Glomerular visceral epithelial cell (primary cell): ENCODE data around the gene MS4A15.
A peak's percentile ranks its signal among the peaks of the same experiment; 100 is the strongest.

ENCODE experiments used
- DNase-seq: peaks from one replicate; pipeline ENCODE4 v3.0.0-alpha.2; 2016; ENCODE audit errors: extremely low spot score

Gene MS4A15

DNA sequence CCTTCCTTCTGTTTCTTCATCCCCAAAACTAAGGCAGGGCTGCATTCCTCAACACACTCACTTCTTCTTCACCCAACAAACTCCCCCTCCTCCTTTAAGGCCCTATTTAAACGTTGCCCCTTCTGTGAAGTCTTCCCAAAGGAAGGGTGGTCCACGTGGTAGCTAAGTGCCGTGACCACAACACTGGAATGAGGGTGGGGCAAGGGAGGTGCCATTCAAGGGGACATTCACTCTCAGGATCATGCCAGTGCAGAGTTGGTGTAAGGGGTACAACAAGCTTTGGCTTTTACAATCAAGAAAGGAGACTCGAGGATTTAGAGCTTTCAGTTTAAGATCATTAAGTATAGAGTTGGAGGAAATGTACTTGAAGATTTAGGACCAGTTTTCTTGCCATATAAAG, 20.4 kb downstream of the MS4A15 start:
- DNase-seq, result no peak

DNA sequence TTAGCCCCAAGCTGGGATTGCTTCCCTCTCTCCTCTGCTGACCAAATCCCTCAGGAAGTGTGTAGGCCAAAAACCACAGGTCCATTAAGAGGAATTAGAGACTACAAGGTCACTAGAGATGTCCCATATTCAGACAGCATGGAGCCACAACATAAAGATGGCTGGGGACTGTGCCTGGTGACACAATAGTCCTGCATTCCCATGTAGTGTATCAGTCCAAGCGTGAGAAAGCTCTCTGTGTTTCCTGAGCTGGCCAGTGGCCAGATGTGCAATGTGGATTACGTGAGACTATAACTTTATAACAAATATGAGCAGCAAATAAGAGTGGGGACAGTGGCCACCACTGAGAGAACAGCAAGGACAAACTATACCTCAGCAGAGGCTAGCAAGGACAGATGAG, 20.9 kb downstream of the MS4A15 start:
- DNase-seq, result peak; percentile 42

DNA sequence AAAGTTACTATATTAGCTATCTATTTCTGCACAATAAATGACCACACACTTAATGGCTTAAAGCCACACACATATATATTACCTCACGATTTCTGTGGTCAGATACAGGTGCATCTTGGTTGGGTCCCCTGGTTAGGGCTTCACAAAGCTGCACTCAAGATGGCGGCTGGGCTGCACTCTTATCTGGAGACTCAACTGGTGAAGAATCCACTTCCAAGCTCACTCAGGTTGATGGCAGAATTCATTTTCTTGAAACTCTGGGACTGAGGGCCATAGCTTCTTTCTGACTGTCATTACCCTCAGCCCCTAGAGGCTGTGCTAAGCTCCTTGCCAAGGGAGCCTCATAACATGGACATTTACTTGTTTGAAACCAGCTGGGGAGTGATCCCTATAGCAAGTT, 23.4 kb downstream of the MS4A15 start:
- no peak for DNase-seq

DNA sequence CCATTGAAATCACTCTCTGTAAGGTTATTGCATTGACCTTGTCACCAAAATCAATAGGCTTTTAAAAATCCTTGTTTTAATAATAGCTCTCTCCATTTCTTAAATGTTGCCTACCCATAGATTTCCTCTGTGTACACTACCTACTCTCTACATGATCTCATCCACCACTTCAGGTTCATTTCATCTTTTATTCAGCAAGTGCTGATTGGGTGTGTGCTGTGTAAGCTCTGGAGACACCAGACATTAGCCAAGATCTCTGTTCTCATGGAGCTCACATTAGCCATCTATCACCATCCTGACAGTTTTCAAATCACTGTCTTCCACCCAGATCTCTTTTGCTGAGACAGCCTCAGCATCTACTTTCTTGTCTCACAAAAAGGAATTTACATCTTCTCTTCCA, 24.1 kb downstream of the MS4A15 start:
- no peak for DNase-seq

DNA sequence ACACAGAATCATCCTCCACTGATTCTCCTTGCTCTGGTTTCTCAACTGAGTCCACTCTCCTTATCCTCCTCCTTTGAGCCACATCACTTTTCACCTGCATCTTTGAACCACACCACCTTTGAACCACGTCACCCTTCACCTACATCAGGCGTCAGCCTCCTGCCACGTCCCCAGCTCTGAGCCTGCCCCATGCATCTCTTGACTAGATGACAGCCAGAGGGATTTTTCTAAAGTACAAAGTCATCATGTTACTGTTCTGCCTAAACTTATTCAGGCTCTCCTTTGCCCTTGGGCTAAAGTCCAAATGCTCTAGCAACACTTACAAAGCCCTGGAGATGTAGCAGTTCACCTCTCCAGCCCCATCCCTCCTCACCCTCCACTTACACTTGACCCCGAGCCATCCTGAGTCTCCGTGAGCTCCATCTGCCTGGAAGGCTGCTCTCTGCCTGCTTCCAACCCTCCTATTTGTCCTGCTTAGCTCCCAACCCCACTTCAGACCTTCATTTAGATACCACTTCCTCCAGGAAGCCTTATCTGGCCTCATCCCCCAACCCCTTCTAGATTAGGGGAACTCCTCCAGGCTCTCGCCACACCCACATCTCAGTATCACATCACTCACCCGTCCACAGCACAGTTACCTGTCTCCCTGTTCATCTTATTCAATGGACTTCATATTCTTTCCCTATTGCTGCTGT, 24.8 kb downstream of the MS4A15 start:
- DNase-seq, result no peak

DNA sequence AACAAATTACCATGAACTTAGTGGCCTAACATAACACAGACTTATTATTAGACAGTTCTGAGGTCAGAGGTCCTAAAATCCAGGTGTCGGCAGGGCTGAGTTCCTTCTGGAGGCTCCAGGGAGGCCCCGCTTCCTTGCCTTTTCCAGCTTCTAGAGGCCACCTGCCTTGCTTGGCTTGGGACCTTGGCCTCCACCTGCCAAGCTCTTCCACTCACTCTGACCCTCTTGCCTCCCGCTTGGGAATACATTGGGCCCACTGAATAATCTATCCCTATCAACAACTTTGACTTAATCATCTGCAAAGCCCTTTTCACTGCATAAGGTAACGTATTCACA, 25.3 kb downstream of the MS4A15 start:
- no peak for DNase-seq

DNA sequence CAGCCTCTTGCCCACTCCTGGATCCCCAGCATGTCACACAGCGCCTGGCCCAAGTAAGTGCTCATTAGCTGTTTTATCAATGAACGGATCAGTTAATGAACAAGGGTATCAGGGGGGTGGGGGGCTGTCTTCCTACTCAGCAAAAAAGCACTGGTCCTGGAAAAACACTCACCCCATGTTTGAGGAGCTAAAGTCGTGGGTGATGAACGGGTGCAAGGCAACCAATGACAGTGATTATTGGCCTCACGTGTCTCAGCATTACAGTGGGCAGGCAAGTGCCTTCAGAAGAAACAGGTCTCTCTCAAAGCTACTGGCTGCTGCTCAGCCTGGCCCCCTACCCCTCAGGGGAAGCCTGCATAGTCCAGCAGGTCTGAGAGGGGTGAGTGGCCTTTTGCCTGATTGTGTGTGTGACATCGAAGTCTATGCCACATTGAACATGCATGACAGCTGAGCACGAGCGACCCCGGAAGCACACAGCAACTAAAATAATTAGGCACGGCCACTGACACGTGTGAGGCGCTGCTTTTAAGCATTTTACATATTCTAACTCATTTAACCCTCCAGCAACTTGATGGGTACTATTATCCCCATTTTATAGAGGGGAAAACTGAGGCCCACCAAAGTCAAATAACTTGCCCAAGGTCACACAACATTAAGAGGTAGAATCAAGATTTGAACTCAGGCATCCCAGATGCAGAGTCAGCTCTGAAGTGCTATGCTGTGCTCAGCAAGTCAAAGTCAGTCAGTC, 25.9 kb downstream of the MS4A15 start:
- DNase-seq, result no peak

DNA sequence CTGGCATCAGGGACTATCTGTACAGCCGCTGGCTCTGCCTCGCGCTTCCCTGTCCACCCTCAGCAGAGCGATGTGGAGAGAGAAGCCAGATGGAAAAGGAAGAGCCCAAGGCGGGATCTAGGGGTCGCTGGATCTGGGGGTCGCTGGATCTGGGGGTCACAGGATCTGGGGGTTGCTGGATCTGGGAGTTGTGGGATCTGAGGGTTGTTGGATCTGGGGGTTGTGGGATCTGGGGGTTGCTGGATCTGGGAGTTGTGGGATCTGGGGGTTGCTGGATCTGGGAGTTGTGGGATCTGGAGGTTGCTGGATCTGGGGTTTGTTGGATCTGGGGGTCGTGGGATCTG, 26.4 kb downstream of the MS4A15 start:
- no peak for DNase-seq

DNA sequence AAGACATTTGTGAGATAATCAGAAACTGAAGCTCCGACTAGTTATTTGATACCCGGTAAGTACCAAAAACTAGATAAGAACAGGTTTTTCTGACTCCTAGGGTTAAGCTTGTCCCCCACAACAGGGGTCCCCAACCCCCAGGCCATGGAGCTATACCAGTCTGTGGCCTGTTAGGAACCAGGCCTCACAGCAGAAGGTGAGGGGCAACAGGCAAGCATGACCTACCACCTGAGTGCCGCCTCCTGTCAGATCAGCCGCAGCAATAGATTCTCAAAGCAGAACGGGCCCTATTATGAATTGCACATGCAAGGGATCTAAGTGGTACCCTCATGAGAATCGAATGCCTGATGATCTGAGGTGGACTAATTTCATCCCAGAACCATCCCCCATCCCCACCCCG, 27.2 kb downstream of the MS4A15 start:
- DNase-seq, result no peak

DNA sequence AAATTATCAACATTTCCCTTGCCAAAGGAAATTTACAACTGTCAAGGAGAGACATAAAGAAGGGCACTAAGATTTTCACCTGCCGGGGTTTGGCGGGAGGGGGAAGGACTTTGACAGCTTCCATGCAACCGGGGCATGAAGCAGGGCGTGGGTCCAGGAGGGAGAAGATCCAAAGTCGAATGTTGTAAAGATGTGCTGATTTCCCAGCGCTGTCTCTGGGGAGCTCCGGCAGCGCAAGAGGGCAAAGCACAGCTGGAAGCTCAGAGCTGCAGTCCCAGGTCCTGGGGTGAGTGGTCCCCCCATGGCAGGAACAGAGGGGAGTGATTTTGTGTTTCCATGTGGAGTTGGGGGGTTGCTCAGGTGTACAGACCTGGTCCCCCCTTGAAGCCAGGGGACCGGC, 28.5 kb downstream of the MS4A15 start, which contains the start of gene MS4A10:
TSS of gene MS4A10 (plus strand) at position 198 of the 400 bp plus-strand sequence. CDS start 5,003 bp downstream, outside the sequence.
- DNase-seq, result no peak

DNA sequence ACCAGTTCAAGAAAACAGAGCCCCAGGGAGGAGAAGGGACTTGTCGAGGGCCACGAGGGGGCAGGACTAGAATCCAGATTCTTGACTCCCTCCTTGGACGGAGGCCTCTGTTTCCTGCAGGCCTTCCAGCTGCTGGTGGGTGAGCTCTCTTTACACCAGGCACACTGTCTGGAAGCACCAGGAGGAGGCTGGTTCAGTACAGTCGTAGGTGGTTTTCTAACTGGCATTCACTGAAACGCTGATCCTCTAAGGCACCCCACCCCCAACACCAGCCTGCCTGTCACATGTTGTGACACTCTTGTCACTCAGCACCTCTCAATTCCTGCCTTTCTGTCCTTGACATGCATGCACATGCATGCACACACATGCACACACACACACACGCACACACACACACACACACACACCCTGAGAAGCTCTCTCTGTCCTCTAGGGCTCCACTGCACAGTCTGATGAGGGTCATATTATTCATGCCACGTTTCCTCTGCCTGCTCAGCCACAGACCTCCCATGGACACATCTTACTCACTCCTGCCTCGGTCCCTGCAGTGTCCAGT, 29.2 kb downstream of the MS4A15 start:
- DNase-seq, result peak; percentile 47

DNA sequence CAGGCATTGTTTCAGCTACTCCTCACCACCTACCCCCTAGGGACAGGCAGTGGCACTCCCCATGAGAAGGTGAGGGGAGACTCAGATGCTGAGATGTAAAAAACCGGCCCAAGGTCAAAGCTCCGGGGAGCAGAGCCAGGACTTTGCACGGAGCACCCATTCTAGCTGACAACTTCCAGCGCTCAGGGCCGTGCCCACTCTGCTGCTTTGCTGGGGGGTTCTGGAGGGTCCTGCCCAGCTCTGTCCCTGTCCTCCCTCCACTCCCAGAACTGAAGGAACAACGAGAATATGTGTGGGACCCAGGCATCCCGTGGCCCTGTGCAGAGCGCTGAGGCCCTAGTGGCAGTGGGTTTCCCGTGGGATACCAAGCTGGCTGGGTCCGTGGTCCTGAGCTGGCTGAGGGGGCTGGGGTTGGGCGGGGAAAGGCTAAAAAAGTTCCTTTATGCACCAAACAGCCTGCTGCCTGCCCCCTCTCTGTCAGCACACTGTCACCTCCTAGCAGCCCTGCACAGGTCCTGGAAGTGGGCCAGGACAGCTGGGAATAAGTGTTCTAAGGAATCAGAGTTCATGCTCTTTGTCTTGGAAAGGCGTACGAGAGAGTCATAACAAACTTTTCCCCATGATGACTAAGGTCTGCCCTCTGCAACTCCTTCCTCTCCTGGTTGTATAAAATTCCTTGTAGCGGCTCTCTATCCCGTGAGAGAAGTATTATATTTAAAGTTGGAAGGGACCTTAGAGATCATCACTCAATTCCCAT, 30.3 kb downstream of the MS4A15 start:
- DNase-seq, result peak; percentile 57

DNA sequence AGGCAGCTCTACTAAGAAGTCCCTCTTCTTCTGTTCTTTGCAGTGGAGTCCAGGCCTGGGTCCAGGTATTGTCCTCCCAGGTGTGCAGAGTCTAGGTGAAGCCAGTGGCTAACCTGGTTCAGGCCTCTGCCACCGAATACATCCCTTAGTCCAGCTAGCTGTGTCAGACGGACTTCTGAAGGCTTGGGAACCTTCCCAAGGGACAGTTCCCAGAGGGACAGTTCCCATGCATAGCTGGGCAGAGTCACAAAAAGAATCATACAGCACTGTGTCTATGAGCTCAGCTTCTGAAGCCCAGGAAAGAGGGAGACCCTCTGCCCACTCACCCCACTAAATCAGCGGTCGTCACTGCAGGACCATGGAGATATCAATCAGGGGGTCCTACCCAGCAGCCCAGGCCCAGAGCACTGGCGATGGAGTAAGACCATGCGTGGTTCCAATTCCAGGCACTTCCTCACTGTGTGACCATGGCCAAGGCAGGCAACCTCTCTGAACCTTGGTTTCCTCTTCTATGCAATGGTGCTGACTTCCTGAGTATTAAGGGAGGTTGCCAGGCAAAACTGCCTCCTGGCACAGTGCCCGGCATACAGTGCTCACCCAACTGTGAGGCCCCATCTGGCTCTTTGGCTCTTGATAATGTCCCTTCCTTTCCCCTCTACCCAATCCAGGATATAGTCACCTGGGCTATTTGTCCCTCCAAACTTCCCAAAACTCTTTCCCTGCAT, 31.9 kb downstream of the MS4A15 start:
- peak; percentile 10 for DNase-seq

DNA sequence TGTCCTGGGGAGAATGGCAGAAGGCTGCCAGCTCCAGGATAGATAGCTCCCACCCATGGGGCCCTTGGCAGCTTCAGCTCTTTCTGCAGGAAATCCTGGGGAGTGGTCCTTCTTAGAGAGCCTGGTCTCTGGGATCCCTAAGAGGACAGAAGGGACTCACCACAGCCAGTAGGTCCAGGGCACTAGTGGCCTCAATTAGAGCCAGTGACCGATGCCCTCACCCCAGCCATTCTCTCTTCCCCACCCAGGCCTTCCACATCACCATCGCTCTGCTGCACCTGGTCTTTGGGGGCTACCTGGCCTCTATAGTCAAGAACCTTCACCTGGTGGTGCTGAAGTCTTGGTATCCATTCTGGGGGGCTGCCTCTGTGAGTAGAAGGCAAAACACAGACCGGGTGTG, 34.1 kb downstream of the MS4A15 start:
- DNase-seq, result no peak

DNA sequence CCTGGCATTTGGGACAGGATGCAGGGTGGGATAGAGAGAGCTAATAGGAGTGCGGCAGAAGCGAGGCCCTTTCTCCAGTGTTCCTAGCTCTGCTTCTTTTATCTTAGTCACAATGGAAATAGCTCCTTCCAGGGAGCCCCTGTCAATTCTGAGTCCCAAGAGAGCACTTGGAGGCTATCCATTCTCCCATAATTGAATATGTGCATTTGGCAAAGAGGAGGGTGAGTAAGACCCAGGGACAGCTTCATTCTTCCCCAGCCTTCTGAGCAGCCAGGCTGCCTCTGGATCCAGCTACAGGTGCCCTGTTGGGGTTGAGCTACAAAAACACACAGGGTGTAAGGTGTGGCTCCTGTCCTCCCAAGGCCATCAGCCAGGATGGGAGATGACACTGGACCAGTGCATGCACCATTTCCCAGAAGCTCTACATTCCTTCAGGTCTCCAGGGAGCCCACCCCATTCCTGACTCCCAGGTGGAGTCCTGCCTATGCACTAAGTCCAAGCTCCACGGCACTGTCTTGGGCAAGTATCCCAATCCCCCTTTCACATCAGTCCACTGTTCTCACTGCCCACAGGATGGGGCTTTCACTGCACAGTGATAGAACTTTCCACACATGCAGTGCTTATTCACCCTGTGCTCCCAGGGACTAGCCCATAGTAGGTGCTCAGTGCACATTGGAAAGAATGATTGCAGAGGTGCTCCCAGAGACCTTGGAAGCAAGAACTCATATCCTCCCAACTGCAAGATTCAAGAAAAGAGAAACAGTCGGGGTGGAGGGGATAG, 34.7 kb downstream of the MS4A15 start:
- no peak for DNase-seq

DNA sequence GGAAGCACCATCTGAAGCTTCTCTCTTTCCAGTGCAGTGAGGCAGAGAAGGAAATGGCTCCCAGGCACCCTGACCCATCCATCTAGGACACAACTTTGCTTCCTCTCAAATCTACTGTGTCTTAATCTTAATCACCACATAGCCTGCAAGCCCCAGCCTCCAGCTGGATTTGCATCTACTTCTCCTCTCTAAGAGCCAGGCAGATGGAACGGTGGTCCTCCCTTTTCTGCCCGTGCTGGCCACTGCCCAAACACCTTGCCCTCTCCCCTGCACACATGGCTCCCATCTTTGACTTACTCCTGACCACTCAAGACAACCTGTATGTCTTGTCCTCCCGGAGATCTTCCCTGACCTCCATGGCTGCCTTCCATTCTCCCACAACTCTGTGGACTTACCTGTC, 35.9 kb downstream of the MS4A15 start:
- no peak for DNase-seq

DNA sequence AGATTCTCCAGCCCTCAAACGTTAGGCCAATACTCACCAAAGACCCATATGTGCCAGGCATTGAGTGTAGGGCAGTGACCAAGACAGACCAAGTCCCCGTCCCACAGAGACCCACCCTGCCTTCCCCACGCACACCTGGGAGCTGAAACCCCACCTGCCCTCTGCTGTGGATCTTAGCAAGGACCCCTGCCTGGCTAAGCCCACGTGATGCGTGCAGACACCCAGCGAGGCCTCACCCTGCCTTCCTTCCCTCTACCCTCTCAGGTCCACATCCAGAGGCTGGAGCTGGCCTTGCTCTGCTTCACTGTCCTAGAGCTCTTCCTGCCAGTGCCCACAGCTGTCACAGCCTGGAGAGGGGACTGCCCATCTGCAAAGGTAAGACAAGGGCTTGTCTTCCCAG, 38.6 kb downstream of the MS4A15 start:
- no peak for DNase-seq

DNA sequence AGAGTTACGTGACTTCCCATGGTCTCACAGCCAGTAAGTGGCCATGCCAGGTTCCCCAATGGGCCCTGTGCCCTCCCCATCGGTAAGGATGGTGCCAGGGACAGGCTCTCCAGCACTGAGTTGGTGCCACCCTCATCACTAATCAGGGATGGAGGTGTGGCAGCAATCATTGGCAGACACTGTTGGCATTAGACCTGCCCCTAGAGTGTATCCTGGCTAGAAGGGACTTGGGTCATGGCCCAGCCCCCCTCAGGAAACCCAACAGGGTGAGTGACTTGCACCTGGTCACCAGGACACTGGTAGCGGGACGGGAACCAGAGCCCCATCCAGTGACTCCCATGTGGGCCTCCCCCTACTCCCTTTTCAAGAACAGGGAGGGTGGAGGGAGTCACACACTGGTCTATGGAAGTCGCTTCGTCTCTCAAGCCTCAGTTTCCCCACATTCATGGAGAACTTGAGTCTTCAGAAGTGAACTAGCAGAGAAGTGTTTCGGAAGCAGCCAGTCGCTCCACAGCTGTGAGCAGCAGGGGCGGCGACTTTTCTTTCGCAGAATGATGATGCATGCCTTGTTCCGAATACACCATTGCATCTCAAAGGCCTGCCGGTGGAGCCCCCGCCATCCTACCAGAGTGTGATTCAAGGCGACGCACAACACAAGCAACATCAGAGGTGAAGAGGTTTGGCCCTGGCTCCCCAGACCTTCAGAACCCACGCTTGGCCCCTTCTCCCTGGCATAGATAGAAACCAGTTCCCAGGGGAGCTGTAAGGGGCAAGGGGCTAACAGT, 41.4 kb downstream of the MS4A15 start:
- DNase-seq, result no peak

DNA sequence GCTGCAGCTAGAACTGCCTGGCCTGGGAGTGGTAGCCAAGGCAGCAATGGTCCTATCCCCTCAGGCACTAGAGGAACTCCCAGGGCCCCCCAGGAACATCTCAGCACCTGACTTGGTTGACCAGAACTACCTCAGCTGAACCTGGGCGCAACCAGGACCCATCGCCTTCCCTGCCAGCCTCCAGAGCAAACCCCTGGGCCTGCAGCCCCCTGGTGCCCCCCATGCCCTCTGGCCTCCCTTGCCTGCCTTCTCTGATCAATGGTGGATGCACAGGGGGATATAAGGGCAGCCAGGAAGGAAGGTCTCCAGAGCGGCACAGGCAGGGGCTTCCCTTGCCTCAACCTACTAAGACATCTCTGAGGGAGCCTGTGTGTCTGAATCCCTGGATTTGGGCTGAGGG, 42.0 kb downstream of the MS4A15 start:
- no peak for DNase-seq

DNA sequence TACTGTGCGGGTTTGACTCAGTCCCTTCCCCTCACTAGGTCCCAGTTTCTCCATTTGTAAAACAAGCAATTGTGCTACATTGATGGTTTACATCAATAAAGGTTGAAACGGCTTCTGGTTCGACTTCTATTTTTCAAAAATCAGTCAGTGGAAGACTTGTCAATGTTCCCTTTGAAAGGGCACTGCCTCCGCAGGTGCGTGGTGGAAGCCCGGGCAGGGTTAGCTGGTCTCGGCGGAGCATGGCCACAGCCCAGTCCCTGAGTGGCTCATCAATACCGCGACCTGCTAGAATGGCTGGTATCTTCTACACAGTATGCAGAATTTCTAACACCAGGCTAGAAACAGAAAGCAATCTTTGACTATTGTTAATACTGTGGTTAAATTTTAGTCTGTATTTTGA, 44.5 kb downstream of the MS4A15 start:
- no peak for DNase-seq
